GM12878 (cell line): ENCODE results near the gene BBS4. TPM values are rescaled to one million over a fixed set of nuclear protein-coding genes. Genes with fewer than 3 reads are reported as not detected.

Source experiments
- ATAC-seq: fragments of 200-7000 bp; cut with Tn5 transposase; 3 replicates; pipeline ENCODE4 v1.9.1; 2020; ENCODE audit warnings: mild to moderate bottlenecking, moderate library complexity
- BruUV-seq: library from RNA; stranded (reverse); fragments of 400-500 nt; replicated peaks from 2 replicates; lab custom pipeline; 2021; lab: Mats Ljungman, UMichigan
- CTCF ChIA-PET: fragments of 300-600 bp; sonication (Branson Sonifier 250); formaldehyde crosslinking; extraction: SDS; loops from one replicate; lab custom pipeline; 2021; ENCODE audit warnings: inconsistent platforms; lab: Yijun Ruan, JAX
- POLR2A ChIA-PET: fragments of 350-600 bp; formaldehyde crosslinking; extraction: SDS; loops from one replicate; lab custom pipeline; 2021; ENCODE audit warnings: inconsistent platforms; lab: Charles Lee
- RAD21 ChIA-PET: fragments of 300-600 bp; sonication (Branson Sonifier 250); formaldehyde crosslinking; loops from one replicate; lab custom pipeline; 2023; ENCODE audit warnings: antibody characterized with exemption; ENCODE audit not compliant: unreplicated experiment; lab: Charles Lee
- SMC1A ChIA-PET: fragments of 300-600 bp; sonication (Branson Sonifier 250); formaldehyde crosslinking; loops from one replicate; lab custom pipeline; 2023; ENCODE audit not compliant: unreplicated experiment, uncharacterized antibody; lab: Charles Lee
- DNase-seq: peaks from one replicate; pipeline ENCODE4 v3.0.0-alpha.2; 2011; ENCODE audit warnings: low read depth, low spot score
- FAIRE-seq: peaks from 3 replicates; lab custom pipeline; 2011; peaks lifted over from hg19 to GRCh38; lab: Jason Lieb, UNC
- H2AFZ ChIP-seq: 2 replicates; pipeline ENCODE4 v1.6.0; 2011; ENCODE audit warnings: low read depth, low read length, control low read depth; ENCODE audit not compliant: control insufficient read depth
- H3K27ac ChIP-seq: 2 replicates; pipeline ENCODE4 v1.5.1; 2011; ENCODE audit warnings: control low read depth; ENCODE audit not compliant: control insufficient read depth, insufficient read depth
- H3K27me3 ChIP-seq, 2 experiments: replicated peaks in 1 of 2; 2 replicates each; pipeline versions ENCODE4 v1.6.0 to v1.6.1; 2011; ENCODE audit warnings: low read length in 1 of 2; ENCODE audit not compliant: control insufficient read depth in 2 of 2, insufficient read depth in 2 of 2
- H3K36me3 ChIP-seq, 2 experiments: 2 replicates each; pipeline ENCODE4 v1.5.1; 2011; ENCODE audit warnings: low read length in 1 of 2; ENCODE audit not compliant: control insufficient read depth in 2 of 2, insufficient read depth in 2 of 2
- H3K4me1 ChIP-seq: 2 replicates; pipeline ENCODE4 v1.6.1; 2011; ENCODE audit warnings: mild to moderate bottlenecking, low read length, moderate library complexity, mixed read lengths; ENCODE audit not compliant: control insufficient read depth, insufficient read depth
- H3K4me2 ChIP-seq: 2 replicates; pipeline ENCODE4 v1.6.0; 2011; ENCODE audit warnings: control low read depth; ENCODE audit not compliant: control insufficient read depth, insufficient read depth
- H3K4me3 ChIP-seq: fragments of 200-600 bp; sonication (generic); 2 replicates; pipeline ENCODE4 v1.5.1; 2016
- H3K79me2 ChIP-seq: 2 replicates; pipeline ENCODE4 v1.6.0; 2011; ENCODE audit warnings: low read length; ENCODE audit not compliant: control insufficient read depth, insufficient read depth
- H3K9ac ChIP-seq: 2 replicates; pipeline ENCODE4 v1.8.0; 2011; ENCODE audit warnings: low read length, control low read depth, mixed read lengths; ENCODE audit not compliant: control insufficient read depth, insufficient read depth
- H3K9me3 ChIP-seq: replicated peaks from 3 replicates; pipeline ENCODE4 v1.5.1; 2011; ENCODE audit warnings: mild to moderate bottlenecking, low read length; ENCODE audit not compliant: control insufficient read depth, insufficient read depth
- H4K20me1 ChIP-seq: 2 replicates; pipeline ENCODE4 v1.6.0; 2011; ENCODE audit not compliant: control insufficient read depth, insufficient read depth
- ASH2L ChIP-seq: fragments of 300-600, 200-600 bp; sonication (generic); IDR thresholded peaks from 2 replicates; pipeline ENCODE4 v1.6.1; 2017; ENCODE audit warnings: low read depth, mild to moderate bottlenecking, borderline replicate concordance
- BACH1 ChIP-seq: fragments of 450-650 bp; IDR thresholded peaks from 2 replicates; pipeline ENCODE4 v1.6.1; 2017; ENCODE audit warnings: mild to moderate bottlenecking, borderline replicate concordance
- CBFB ChIP-seq: IDR thresholded peaks from 2 replicates; pipeline ENCODE4 v1.6.1; 2016; ENCODE audit warnings: antibody characterized with exemption, low read depth
- EED ChIP-seq: sonication (generic); IDR thresholded peaks from 2 replicates; pipeline ENCODE4 v1.6.1; 2016; ENCODE audit warnings: antibody characterized with exemption, low read depth
- HCFC1 ChIP-seq: fragments of 150-350 bp; IDR thresholded peaks from 2 replicates; pipeline ENCODE4 v1.6.1; 2014; ENCODE audit warnings: low read length
- PRDM15 ChIP-seq: fragments of 450-650 bp; formaldehyde crosslinking; IDR thresholded peaks from 2 replicates; pipeline ENCODE4 v1.4.0; 2020; ENCODE audit warnings: mild to moderate bottlenecking, moderate library complexity
- RAD21 ChIP-seq: IDR thresholded peaks from 2 replicates; pipeline ENCODE4 v1.6.1; 2011; ENCODE audit warnings: mild to moderate bottlenecking, low read depth, low read length, moderate library complexity; ENCODE audit not compliant: insufficient read depth
- SMAD1 ChIP-seq: fragments of 450-650 bp; IDR thresholded peaks from 2 replicates; pipeline ENCODE4 v1.6.1; 2018; ENCODE audit warnings: mild to moderate bottlenecking, low read depth; ENCODE audit not compliant: partially characterized antibody
- SREBF2 ChIP-seq: IDR thresholded peaks from 2 replicates; pipeline ENCODE4 v1.6.1; 2012; ENCODE audit warnings: mild to moderate bottlenecking, low read length
- SRF ChIP-seq, 2 experiments: IDR thresholded peaks; 2 replicates each; pipeline ENCODE4 v1.6.1; 2011; ENCODE audit warnings: low read depth in 2 of 2, low read length in 2 of 2, mild to moderate bottlenecking in 1 of 2, moderate library complexity in 1 of 2
- TCF3 ChIP-seq: IDR thresholded peaks from 2 replicates; pipeline ENCODE4 v1.6.1; 2012; ENCODE audit warnings: low read depth, mild to moderate bottlenecking, low read length, borderline replicate concordance; ENCODE audit not compliant: insufficient read depth
- ZNF24 ChIP-seq: fragments of 450-650 bp; IDR thresholded peaks from 2 replicates; pipeline ENCODE4 v1.6.1; 2017; ENCODE audit warnings: antibody characterized with exemption, mild to moderate bottlenecking
- ZNF384 ChIP-seq: IDR thresholded peaks from 2 replicates; pipeline ENCODE4 v1.6.1; 2012; ENCODE audit warnings: low read depth, mild to moderate bottlenecking, low read length, improper control_type of control experiment, borderline replicate concordance
- ZSCAN29 ChIP-seq: fragments of 450-650 bp; IDR thresholded peaks from 2 replicates; pipeline ENCODE4 v1.6.1; 2017; ENCODE audit warnings: mild to moderate bottlenecking, moderate library complexity
- ZZZ3 ChIP-seq: IDR thresholded peaks from 2 replicates; pipeline ENCODE4 v1.6.1; 2011; ENCODE audit warnings: low read depth; ENCODE audit not compliant: control insufficient read depth, insufficient read length
- WGBS: methylation state at CpG from one replicate; pipeline ENCODE4 v1.1.6; 2016; ENCODE audit warnings: low lambda C conversion rate; ENCODE audit not compliant: insufficient replicate concordance, insufficient coverage; ENCODE audit errors: missing lambda C conversion rate; 5-methylcytosine and 5-hydroxymethylcytosine counted together
- in situ Hi-C: fragments of 300-500 bp; cut with MboI; formaldehyde crosslinking; loops from 9 replicates; pipeline ENCODE4 v1.14.3; 2018; ENCODE audit warnings: mixed read lengths
- intact Hi-C: fragments of 100-400 bp; cut with micrococcal nuclease; formaldehyde crosslinking; loops from one replicate; pipeline ENCODE4 v1.14.2; 2022; ENCODE audit not compliant: unreplicated experiment
- polyA plus RNA-seq, 11 experiments: library from polyadenylated mRNA; depleted of rRNA in 4 of 11; unstranded in 6 of 11; stranded (reverse) in 5 of 11; fragments of >200 nt; fragmentation: Nextera tagmentation in 4 of 11; fragmentation: Illumina TruSeq in 1 of 11; extraction: Ambion mirVana in 4 of 11; extraction: Trizol in 1 of 11; gene quantifications; 1 replicate in 1 of 11; 2 replicates in 10 of 11; pipeline versions ENCODE4 v1.2.1 to v1.2.3, GENCODE V29; 2011 to 2016; ENCODE audit warnings: inconsistent platforms in 2 of 11, missing spikeins in 2 of 11, low read depth in 1 of 11
- total RNA-seq, 4 experiments: library from RNA; depleted of rRNA in 3 of 4; stranded (reverse); fragments of >200 nt in 3 of 4; fragmentation: Illumina TruSeq in 1 of 4; extraction: Trizol in 1 of 4; gene quantifications; 2 replicates each; pipeline versions ENCODE4 v1.2.1 to v1.2.3, GENCODE V29; 2013 to 2021

The BBS4 gene
- total and polyA plus RNA-seq, 10 of the 15 experiments (the other 5 are each of a cell fraction or from before 2014, with no cell fraction given), result 7.2 to 22.1 (median 9.9) TPM

DNA sequence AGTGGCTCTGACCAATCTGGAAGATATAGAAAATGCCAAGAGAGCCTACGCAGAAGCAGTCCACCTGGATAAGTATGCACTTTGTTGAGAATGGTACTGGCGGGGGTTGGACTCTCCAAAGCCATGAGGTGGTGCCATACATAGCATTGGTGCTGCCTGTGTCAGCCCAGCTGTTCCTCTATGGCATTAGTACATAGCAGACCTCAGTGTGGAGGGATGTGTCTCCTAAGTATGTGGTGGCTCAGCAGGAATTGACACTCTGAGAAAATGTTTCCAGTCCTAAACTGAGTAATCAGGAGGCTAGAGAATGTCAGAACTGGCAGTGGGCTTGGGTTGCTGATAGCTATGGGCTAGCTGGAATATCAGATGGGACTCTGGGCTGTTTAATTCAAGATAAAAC is 49.1 kb downstream of the BBS4 start:
- Histone ChIP-seq H4K20me1 (no peaks in the 10 kb centered on the region), H3K27me3 (no peaks in the 10 kb centered on the region), H3K4me2 (no peak overlapping the region), H2AFZ (no peak overlapping the region), H3K9ac (no peak overlapping the region), H3K27ac (no peak overlapping the region), H3K79me2 (no peaks in the 10 kb centered on the region), H3K4me1 (peaks cover 10% of the 10 kb centered on the region), H3K4me3 (no peak overlapping the region), H3K9me3 (no peaks in the 10 kb centered on the region), H3K36me3 (peaks cover 5 to 26% of the 10 kb centered on the region in 2 experiments; a peak in 3 of 4 replicates)
- in situ Hi-C loops, result no loop called here
- WGBS, result 100% methylated on average over 2 of the region's 2 CpGs
- BruUV-seq, result no TSS peak
- CTCF ChIA-PET, result interaction anchor here (1.2 to 7.0 kb wide), 2 partner anchors 12 to 62 kb away, joined by 3 to 46 read pairs; no protein-coding TSS in a partner anchor
- DNase-seq (no peak), FAIRE-seq (no peak), ATAC-seq (no peak)
- SMC1A ChIA-PET, result interaction anchor here (2.8 kb wide), 1 partner anchor 13 kb away, joined by 18 read pairs; no protein-coding TSS in a partner anchor
- RAD21 ChIA-PET, result interaction anchor here (1.1 to 1.2 kb wide), 2 partner anchors 13 to 35 kb away, joined by 3 read pairs; no protein-coding TSS in a partner anchor
- intact Hi-C loops, result no loop called here
- TF ChIP-seq RAD21, result no peak
- POLR2A ChIA-PET, result no interaction called here

- Histone ChIP-seq H3K4me1 (peaks cover 19% of the 10 kb centered on the region), H3K79me2 (no peaks in the 10 kb centered on the region), H3K9me3 (no peaks in the 10 kb centered on the region; the same call in 2 of the 3 replicates), H3K4me3 (no peak overlapping the region), H4K20me1 (no peaks in the 10 kb centered on the region), H3K36me3 (peaks cover 5 to 26% of the 10 kb centered on the region in 2 experiments; a peak in 3 of 4 replicates), H3K27me3 (no peaks in the 10 kb centered on the region), H3K4me2 (no peak overlapping the region), H3K27ac (no peak overlapping the region), H3K9ac (no peak overlapping the region), H2AFZ (no peak overlapping the region)
- ChIA-PET SMC1A (interaction anchor here (0.8 to 1.5 kb wide), 2 partner anchors 12 to 14 kb away, joined by 3 to 4 read pairs; no protein-coding TSS in a partner anchor), POLR2A (no interaction called here), CTCF (interaction anchor here (7.0 kb wide), 1 partner anchor 14 kb away, joined by 46 read pairs; no protein-coding TSS in a partner anchor), RAD21 (no interaction called here)
- DNase-seq, result no peak
- FAIRE-seq, result no peak
- intact Hi-C loops (no loop called here), in situ Hi-C loops (no loop called here)
- no TSS peak for BruUV-seq
- no peak for ATAC-seq
- WGBS, result 85% methylated on average over 3 of the region's 3 CpGs
- no peak for TF ChIP-seq CBFB
- no peak for TF ChIP-seq EED
- TF ChIP-seq ZSCAN29, result no peak
- TF ChIP-seq ZNF24, result no peak
- no peak for TF ChIP-seq TCF3
- TF ChIP-seq PRDM15 (CRISPR knock-in tag), result no peak
- no peak for TF ChIP-seq SREBF2
- no peak for TF ChIP-seq ZZZ3
- no peak for TF ChIP-seq SMAD1
- TF ChIP-seq ASH2L, result no peak
- no peak for TF ChIP-seq SRF (IDR thresholded peaks at IDR 0.05; ENCODE audit: low read depth in 2 of 2, low read length in 2 of 2)
- no peak for TF ChIP-seq HCFC1
- TF ChIP-seq ZNF384, result no peak
- no peak for TF ChIP-seq BACH1
Measured at GRCh38 chr15:72737061-72737460, 51.1 kb downstream of the BBS4 start.
